MCF 10A (cell line): Measurements from ENCODE around the gene CCDC177. TPM values are rescaled to one million over a fixed set of nuclear protein-coding genes. Genes with fewer than 3 reads are reported as not detected.

Source experiments
- BruUV-seq: library from RNA; stranded (reverse); fragments of 400-500 nt; replicated peaks from 2 replicates; lab custom pipeline; 2021; lab: Mats Ljungman, UMichigan
- CTCF ChIA-PET: fragments of 300-600 bp; sonication (Branson Sonifier 250); formaldehyde crosslinking; extraction: SDS; loops from one replicate; lab custom pipeline; 2021; ENCODE audit warnings: antibody characterized with exemption, inconsistent platforms; lab: Yijun Ruan, JAX
- POLR2A ChIA-PET: fragments of 300-600, 350-650 bp; sonication (Branson Sonifier 250); formaldehyde crosslinking; extraction: SDS; loops from one replicate; lab custom pipeline; 2020; ENCODE audit warnings: antibody characterized with exemption, inconsistent platforms; lab: Yijun Ruan, JAX
- DNase-seq: peaks from one replicate; pipeline ENCODE4 v3.0.0-alpha.2; 2018; ENCODE audit not compliant: unreplicated experiment
- H3K27ac Mint-ChIP-seq: one replicate; pipeline ENCODE4 v1.8.0; 2022; ENCODE audit warnings: mild to moderate bottlenecking, low read depth, mixed read lengths; ENCODE audit not compliant: unreplicated experiment
- H3K27me3 Mint-ChIP-seq: one replicate; pipeline ENCODE4 v1.8.0; 2022; ENCODE audit warnings: mixed read lengths; ENCODE audit not compliant: insufficient read depth, unreplicated experiment
- H3K36me3 Mint-ChIP-seq: one replicate; pipeline ENCODE4 v1.8.0; 2022; ENCODE audit warnings: mild to moderate bottlenecking, moderate library complexity, mixed read lengths; ENCODE audit not compliant: insufficient read depth, unreplicated experiment
- H3K4me1 Mint-ChIP-seq: one replicate; pipeline ENCODE4 v1.8.0; 2022; ENCODE audit warnings: mixed read lengths; ENCODE audit not compliant: insufficient read depth, unreplicated experiment
- H3K4me3 Mint-ChIP-seq: one replicate; pipeline ENCODE4 v1.8.0; 2022; ENCODE audit warnings: mild to moderate bottlenecking, moderate library complexity, mixed read lengths; ENCODE audit not compliant: unreplicated experiment
- H3K9me3 Mint-ChIP-seq: one replicate; pipeline ENCODE4 v1.8.0; 2022; ENCODE audit warnings: mixed read lengths; ENCODE audit not compliant: unreplicated experiment
- intact Hi-C: fragments of 100-400 bp; cut with micrococcal nuclease; formaldehyde crosslinking; loops from 2 replicates; pipeline ENCODE4 v1.14.1; 2022
- total RNA-seq: library from RNA; stranded (reverse); gene quantifications from 2 replicates; pipeline ENCODE4 v1.2.3, GENCODE V29; 2022
- TF ChIP-seq, protein P1 (sequence below): fragments of 200-600 bp; IDR thresholded peaks from one replicate; pipeline ENCODE4 v1.8.0; 2022; ENCODE audit warnings: antibody characterized with exemption, mild to moderate bottlenecking; ENCODE audit not compliant: unreplicated experiment

Gene CCDC177
- total RNA-seq, 1 experiment from 2014 or later = not detected

DNA sequence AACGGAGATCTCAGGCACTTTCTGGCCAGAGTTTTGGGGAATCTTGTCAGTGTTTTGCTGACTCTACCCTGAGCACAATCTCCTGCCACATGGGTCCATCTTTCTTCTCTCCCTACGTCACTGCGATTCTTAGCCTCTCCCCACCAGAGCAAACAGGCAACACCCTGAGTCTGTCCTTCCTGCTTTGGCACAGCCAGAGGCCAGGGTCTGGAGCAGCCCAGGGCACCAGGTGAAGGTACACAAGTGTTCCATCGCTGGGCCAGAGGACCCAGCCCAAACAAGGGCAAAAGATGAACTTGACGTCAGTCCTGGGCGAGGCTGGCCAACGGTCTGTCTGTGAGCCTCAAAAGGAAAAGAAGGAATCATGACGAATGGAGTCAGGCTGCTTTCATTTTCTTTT, 12.7 kb upstream of the CCDC177 start:
- H3K27ac Mint-ChIP-seq = no peak overlapping the region
- ChIA-PET POLR2A (interaction anchor here (0.6 kb wide), 1 partner anchor 1538 kb away, joined by 4 read pairs; no protein-coding TSS in a partner anchor), CTCF (interaction anchor here (0.7 to 9.4 kb wide), 3 partner anchors 12 to 140 kb away, joined by 3 to 127 read pairs (median 5); no protein-coding TSS in a partner anchor)
- no peak for DNase-seq
- intact Hi-C loops = loop anchor here (5.0 to 10.0 kb wide), 2 partner anchors 227 to 440 kb away; no protein-coding TSS in a partner anchor
- H3K36me3 Mint-ChIP-seq = no peaks in the 10 kb centered on the region
- peaks cover 8% of the 10 kb centered on the region for H3K4me1 Mint-ChIP-seq
- TF ChIP-seq, protein P1, sequence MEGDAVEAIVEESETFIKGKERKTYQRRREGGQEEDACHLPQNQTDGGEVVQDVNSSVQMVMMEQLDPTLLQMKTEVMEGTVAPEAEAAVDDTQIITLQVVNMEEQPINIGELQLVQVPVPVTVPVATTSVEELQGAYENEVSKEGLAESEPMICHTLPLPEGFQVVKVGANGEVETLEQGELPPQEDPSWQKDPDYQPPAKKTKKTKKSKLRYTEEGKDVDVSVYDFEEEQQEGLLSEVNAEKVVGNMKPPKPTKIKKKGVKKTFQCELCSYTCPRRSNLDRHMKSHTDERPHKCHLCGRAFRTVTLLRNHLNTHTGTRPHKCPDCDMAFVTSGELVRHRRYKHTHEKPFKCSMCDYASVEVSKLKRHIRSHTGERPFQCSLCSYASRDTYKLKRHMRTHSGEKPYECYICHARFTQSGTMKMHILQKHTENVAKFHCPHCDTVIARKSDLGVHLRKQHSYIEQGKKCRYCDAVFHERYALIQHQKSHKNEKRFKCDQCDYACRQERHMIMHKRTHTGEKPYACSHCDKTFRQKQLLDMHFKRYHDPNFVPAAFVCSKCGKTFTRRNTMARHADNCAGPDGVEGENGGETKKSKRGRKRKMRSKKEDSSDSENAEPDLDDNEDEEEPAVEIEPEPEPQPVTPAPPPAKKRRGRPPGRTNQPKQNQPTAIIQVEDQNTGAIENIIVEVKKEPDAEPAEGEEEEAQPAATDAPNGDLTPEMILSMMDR = no peak
- BruUV-seq = no TSS peak
- no peak overlapping the region for H3K4me3 Mint-ChIP-seq
- H3K27me3 Mint-ChIP-seq = no peaks in the 10 kb centered on the region
- H3K9me3 Mint-ChIP-seq = no peaks in the 10 kb centered on the region

DNA sequence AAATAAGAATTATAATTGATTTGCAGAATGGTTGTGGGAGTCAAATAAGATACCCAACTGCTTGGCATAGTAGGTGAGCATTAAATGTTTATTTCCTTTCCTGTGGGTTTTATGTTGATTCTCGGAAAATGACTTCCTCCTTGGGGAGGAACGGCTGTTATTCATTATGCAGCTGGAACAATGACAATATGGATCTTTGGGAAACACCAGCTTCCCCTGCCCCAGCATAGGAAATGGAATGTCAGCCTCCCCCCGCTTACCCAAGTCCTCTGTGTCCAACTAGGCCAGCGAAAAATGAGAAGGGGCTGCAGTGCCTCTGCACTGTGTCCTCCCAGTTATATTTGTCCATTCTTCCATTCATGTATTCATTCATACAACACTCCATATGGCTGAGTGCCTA, 11.7 kb upstream of the CCDC177 start:
- intact Hi-C loops = loop anchor here (5.0 to 10.0 kb wide), 2 partner anchors 228 to 441 kb away; no protein-coding TSS in a partner anchor
- BruUV-seq = no TSS peak
- Mint-ChIP-seq H3K27ac (no peak overlapping the region), H3K36me3 (no peaks in the 10 kb centered on the region), H3K9me3 (no peaks in the 10 kb centered on the region), H3K4me3 (no peak overlapping the region), H3K4me1 (peaks cover 13% of the 10 kb centered on the region), H3K27me3 (no peaks in the 10 kb centered on the region)
- CTCF ChIA-PET = interaction anchor here (0.6 to 9.4 kb wide), 10 partner anchors 8 to 442 kb away, joined by 3 to 127 read pairs (median 4); no protein-coding TSS in a partner anchor
- TF ChIP-seq, protein P1 = no peak
- DNase-seq = no peak
- POLR2A ChIA-PET = interaction anchor here (0.6 to 2.0 kb wide), 2 partner anchors 30 to 98 kb away, joined by 3 to 7 read pairs; no protein-coding TSS in a partner anchor

DNA sequence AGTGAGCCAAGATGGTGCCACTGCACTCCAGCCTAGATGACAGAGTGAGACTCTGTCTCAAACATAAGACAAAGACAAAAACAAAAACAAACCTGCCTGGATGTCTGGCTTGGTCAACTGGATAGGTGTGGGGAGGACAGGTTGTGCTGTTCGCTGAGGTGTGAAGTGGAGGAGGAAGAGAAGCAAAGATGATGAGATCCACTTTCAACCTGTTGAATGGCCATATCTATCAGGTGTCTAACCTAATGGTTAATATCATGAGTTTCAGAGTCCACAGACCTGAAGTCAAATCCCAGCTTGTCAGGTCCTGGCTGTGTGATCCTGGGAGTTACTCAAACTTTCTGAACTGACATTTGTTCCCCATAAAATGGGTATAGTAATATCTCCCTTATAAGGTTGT, 9.7 kb upstream of the CCDC177 start:
- CTCF ChIA-PET = interaction anchor here (0.6 to 9.4 kb wide), 35 partner anchors 10 to 1860 kb away, joined by 3 to 127 read pairs (median 4); no protein-coding TSS in a partner anchor

DNA sequence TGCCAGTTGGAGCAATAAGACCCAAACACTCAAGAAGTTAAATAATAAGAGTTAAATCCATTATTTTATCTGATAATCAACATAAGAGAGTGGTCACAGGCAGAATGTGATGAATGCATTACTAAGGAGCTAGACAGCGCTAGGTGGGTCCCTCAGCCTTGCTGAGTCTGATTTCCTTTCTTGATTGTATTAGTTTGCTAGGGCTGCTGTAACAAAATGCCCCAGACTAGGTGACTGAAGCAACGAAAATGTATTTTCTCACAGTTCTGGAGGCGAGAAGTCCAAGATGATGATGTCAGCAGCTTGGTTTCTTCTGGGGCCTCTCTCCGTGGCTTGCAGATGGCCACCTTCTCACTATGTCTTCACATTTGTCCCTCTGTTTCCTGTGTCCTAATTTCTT, 8.2 kb upstream of the CCDC177 start:
- Mint-ChIP-seq H3K27ac (no peak overlapping the region), H3K4me3 (no peak overlapping the region), H3K4me1 (peaks cover 20% of the 10 kb centered on the region), H3K9me3 (no peaks in the 10 kb centered on the region), H3K27me3 (no peaks in the 10 kb centered on the region), H3K36me3 (no peaks in the 10 kb centered on the region)
- ChIA-PET CTCF (interaction anchor here (1.2 to 9.4 kb wide), 3 partner anchors 12 to 145 kb away, joined by 5 to 127 read pairs (median 7); no protein-coding TSS in a partner anchor), POLR2A (interaction anchor here (0.5 to 0.8 kb wide), 3 partner anchors 12 to 185 kb away, joined by 3 read pairs; partner anchors contain the start of gene SRSF5)
- DNase-seq = no peak
- TF ChIP-seq, protein P1 = no peak
- intact Hi-C loops = loop anchor here (10.0 kb wide), 1 partner anchor 232 kb away; no protein-coding TSS in a partner anchor
- no TSS peak for BruUV-seq

More for the DNA sequence above, 9.7 kb upstream of the CCDC177 start:
- TF ChIP-seq, protein P1 = no peak
- Mint-ChIP-seq H3K4me3 (no peak overlapping the region), H3K9me3 (no peaks in the 10 kb centered on the region), H3K36me3 (no peaks in the 10 kb centered on the region), H3K4me1 (peaks cover 20% of the 10 kb centered on the region), H3K27me3 (no peaks in the 10 kb centered on the region), H3K27ac (peak overlapping the region; percentile 36)
- POLR2A ChIA-PET = interaction anchor here (0.6 to 2.0 kb wide), 10 partner anchors 10 to 183 kb away, joined by 3 to 7 read pairs (median 3); no protein-coding TSS in a partner anchor
- DNase-seq = no peak
- BruUV-seq = no TSS peak
- intact Hi-C loops = loop anchor here (10.0 kb wide), 1 partner anchor 230 kb away; no protein-coding TSS in a partner anchor
